H9 (cell line): ENCODE data around the gene DLST. TPM values are rescaled to one million over a fixed set of nuclear protein-coding genes. Genes with fewer than 3 reads are reported as not detected.

Experiments used
- DNase-seq: peaks from one replicate; pipeline ENCODE4 v3.0.0-alpha.2; 2017
- H2AFZ ChIP-seq: one replicate; pipeline ENCODE4 v1.6.1; 2013; ENCODE audit warnings: mild to moderate bottlenecking, low read length, control low read depth, moderate library complexity
- H2AK5ac ChIP-seq: 2 replicates; pipeline ENCODE4 v1.6.1; 2013; ENCODE audit warnings: low read length, control low read depth, mixed read lengths; ENCODE audit not compliant: insufficient read length
- H2BK120ac ChIP-seq: one replicate; pipeline ENCODE4 v1.6.1; 2013; ENCODE audit warnings: low read depth, mild to moderate bottlenecking, low read length, control low read depth, inconsistent platforms; ENCODE audit not compliant: poor library complexity, severe bottlenecking
- H2BK12ac ChIP-seq: 2 replicates; pipeline ENCODE4 v1.6.1; 2013; ENCODE audit warnings: low read length, control low read depth, mixed read lengths, low read depth; ENCODE audit not compliant: insufficient read length
- H2BK15ac ChIP-seq: 2 replicates; pipeline ENCODE4 v1.6.1; 2013; ENCODE audit warnings: low read depth, low read length, control low read depth
- H2BK20ac ChIP-seq: one replicate; pipeline ENCODE4 v1.6.1; 2013; ENCODE audit warnings: low read depth, mild to moderate bottlenecking, low read length, control low read depth, inconsistent platforms; ENCODE audit not compliant: poor library complexity, severe bottlenecking
- H2BK5ac ChIP-seq: 2 replicates; pipeline ENCODE4 v1.6.1; 2013; ENCODE audit warnings: low read length, control low read depth, mixed read lengths; ENCODE audit not compliant: insufficient read length
- H3K14ac ChIP-seq: 2 replicates; pipeline ENCODE4 v1.6.1; 2013; ENCODE audit warnings: low read length, control low read depth; ENCODE audit not compliant: insufficient read depth
- H3K18ac ChIP-seq: 2 replicates; pipeline ENCODE4 v1.6.1; 2013; ENCODE audit warnings: low read depth, mild to moderate bottlenecking, mixed read lengths, low read length, control low read depth; ENCODE audit not compliant: insufficient read length
- H3K23ac ChIP-seq: 2 replicates; pipeline ENCODE4 v1.6.1; 2013; ENCODE audit warnings: low read length, control low read depth, mixed read lengths, low read depth; ENCODE audit not compliant: insufficient read length
- H3K23me2 ChIP-seq: 2 replicates; pipeline ENCODE4 v1.6.1; 2013; ENCODE audit warnings: low read depth, mild to moderate bottlenecking, mixed read lengths, low read length, control low read depth; ENCODE audit not compliant: insufficient read length, poor library complexity, severe bottlenecking
- H3K27ac ChIP-seq: 2 replicates; pipeline ENCODE4 v1.5.1; 2013; ENCODE audit warnings: low read length, control low read depth, mixed read lengths, low read depth; ENCODE audit not compliant: insufficient read length
- H3K27me3 ChIP-seq: 2 replicates; pipeline ENCODE4 v1.6.1; 2013; ENCODE audit warnings: low read length, control low read depth, inconsistent platforms; ENCODE audit not compliant: insufficient read depth
- H3K4ac ChIP-seq: 2 replicates; pipeline ENCODE4 v1.6.1; 2013; ENCODE audit warnings: low read depth, mild to moderate bottlenecking, control low read depth, inconsistent platforms, low read length, moderate library complexity
- H3K4me1 ChIP-seq: 2 replicates; pipeline ENCODE4 v1.6.1; 2013; ENCODE audit warnings: low read length, control low read depth, inconsistent platforms; ENCODE audit not compliant: insufficient read depth
- H3K4me2 ChIP-seq: 2 replicates; pipeline ENCODE4 v1.6.1; 2013; ENCODE audit warnings: low read length, control low read depth, mixed read lengths; ENCODE audit not compliant: insufficient read length, insufficient read depth
- H3K56ac ChIP-seq: 2 replicates; pipeline ENCODE4 v1.6.1; 2013; ENCODE audit warnings: low read depth, mild to moderate bottlenecking, mixed read lengths, low read length, control low read depth; ENCODE audit not compliant: insufficient read length
- H3K79me1 ChIP-seq: 2 replicates; pipeline ENCODE4 v1.6.1; 2013; ENCODE audit warnings: low read depth, mild to moderate bottlenecking, moderate library complexity, low read length, control low read depth, inconsistent platforms; ENCODE audit not compliant: insufficient read depth, poor library complexity, severe bottlenecking
- H3K79me2 ChIP-seq: 2 replicates; pipeline ENCODE4 v1.6.1; 2013; ENCODE audit warnings: low read length, control low read depth, inconsistent platforms; ENCODE audit not compliant: insufficient read depth
- H3K9ac ChIP-seq: 2 replicates; pipeline ENCODE4 v1.6.1; 2013; ENCODE audit warnings: low read length, control low read depth, mixed read lengths; ENCODE audit not compliant: insufficient read length; ENCODE audit errors: extremely low read depth
- H3K9me3 ChIP-seq: one replicate; pipeline ENCODE4 v1.6.1; 2013; ENCODE audit warnings: low read depth, low read length, inconsistent platforms; ENCODE audit not compliant: control insufficient read depth
- H3T11ph ChIP-seq: one replicate; pipeline ENCODE4 v1.6.1; 2013; ENCODE audit warnings: mild to moderate bottlenecking, low read length, control low read depth, inconsistent platforms
- H4K20me1 ChIP-seq: one replicate; pipeline ENCODE4 v1.6.1; 2013; ENCODE audit not compliant: control insufficient read depth, insufficient read length, insufficient read depth
- H4K5ac ChIP-seq: 2 replicates; pipeline ENCODE4 v1.6.1; 2013; ENCODE audit warnings: low read depth, mild to moderate bottlenecking, mixed read lengths, low read length, control low read depth; ENCODE audit not compliant: insufficient read length
- H4K8ac ChIP-seq: replicated peaks from 2 replicates; pipeline ENCODE4 v1.6.1; 2013; ENCODE audit warnings: low read length, control low read depth, mixed read lengths, low read depth; ENCODE audit not compliant: insufficient read length
- H4K91ac ChIP-seq: 2 replicates; pipeline ENCODE4 v1.6.1; 2013; ENCODE audit warnings: low read depth, mild to moderate bottlenecking, moderate library complexity, mixed read lengths, low read length, control low read depth; ENCODE audit not compliant: insufficient read length
- H3K27ac Mint-ChIP-seq, 3 experiments: 2 replicates in 2 of 3; 3 replicates in 1 of 3; pipeline ENCODE4 v1.8.0; 2020 to 2021; ENCODE audit warnings: mixed read lengths in 3 of 3, mild to moderate bottlenecking in 1 of 3, moderate library complexity in 1 of 3
- H3K27me3 Mint-ChIP-seq: 2 replicates; pipeline ENCODE4 v1.8.0; 2021; ENCODE audit warnings: low read depth, mild to moderate bottlenecking, moderate library complexity, mixed read lengths
- H3K36me3 Mint-ChIP-seq, 3 experiments: 2 replicates in 2 of 3; 3 replicates in 1 of 3; pipeline ENCODE4 v1.8.0; 2020 to 2021; ENCODE audit warnings: low read depth in 3 of 3, mixed read lengths in 3 of 3; ENCODE audit not compliant: insufficient read depth in 1 of 3
- H3K4me1 Mint-ChIP-seq, 2 experiments: 2 replicates each; pipeline ENCODE4 v1.8.0; 2020; ENCODE audit warnings: mixed read lengths in 2 of 2
- H3K4me3 Mint-ChIP-seq, 2 experiments: 2 replicates in 1 of 2; 3 replicates in 1 of 2; pipeline ENCODE4 v1.8.0; 2020 to 2021; ENCODE audit warnings: mild to moderate bottlenecking in 2 of 2, mixed read lengths in 2 of 2, moderate library complexity in 1 of 2
- H3K9me3 Mint-ChIP-seq, 2 experiments: 2 replicates in 1 of 2; 3 replicates in 1 of 2; pipeline ENCODE4 v1.8.0; 2020; ENCODE audit warnings: mild to moderate bottlenecking in 2 of 2, mixed read lengths in 2 of 2, moderate library complexity in 1 of 2
- CTCF ChIP-seq: fragments of 200-600 bp; sonication (generic); conservative IDR thresholded peaks from 3 replicates; pipeline ENCODE4 v1.8.0; 2021; ENCODE audit warnings: antibody characterized with exemption, mild to moderate bottlenecking
- WGBS: extraction: QIAGEN DNeasy Blood & Tissue Kit; methylation state at CpG from one replicate; pipeline ENCODE4 v1.1.7; 2013; ENCODE audit warnings: missing lambda C conversion rate, low lambda C conversion rate, mixed read lengths; ENCODE audit not compliant: insufficient read length; ENCODE audit errors: extremely low coverage; 5-methylcytosine and 5-hydroxymethylcytosine counted together
- total RNA-seq: library from RNA; stranded (reverse); gene quantifications from 2 replicates; pipeline ENCODE4 v1.2.1, GENCODE V29; 2021

DLST gene
- total RNA-seq, 1 experiment from 2014 or later, result 116 TPM

- H3T11ph ChIP-seq, result no peak overlapping the region
- H2AK5ac ChIP-seq, result no peak overlapping the region
- no peaks in the 10 kb centered on the region for H3K9me3 Mint-ChIP-seq
- H3K27ac Mint-ChIP-seq, result no peak overlapping the region; a peak in 1 of 7 replicates
- H3K4me2 ChIP-seq, result no peak overlapping the region
- H3K4ac ChIP-seq, result no peak overlapping the region
- H3K23me2 ChIP-seq, result no peaks in the 10 kb centered on the region
- H2BK15ac ChIP-seq, result no peak overlapping the region
- no peaks in the 10 kb centered on the region for H3K79me1 ChIP-seq
- no peak for TF ChIP-seq CTCF
- no peak overlapping the region for H3K18ac ChIP-seq
- no peaks in the 10 kb centered on the region for H3K9me3 ChIP-seq
- H3K27ac ChIP-seq, result no peak overlapping the region
- no peak overlapping the region for H2BK5ac ChIP-seq
- no peaks in the 10 kb centered on the region for H4K20me1 ChIP-seq
- no peaks in the 10 kb centered on the region; the same call in 1 of the 2 replicates for H3K27me3 Mint-ChIP-seq
- H3K4me1 Mint-ChIP-seq, result peaks cover 0 to 2% of the 10 kb centered on the region in 2 experiments; a peak in 1 of 4 replicates
- no peak overlapping the region for H3K23ac ChIP-seq
- H3K79me2 ChIP-seq, result no peaks in the 10 kb centered on the region
- H3K4me3 Mint-ChIP-seq, result no peak overlapping the region
- no peaks in the 10 kb centered on the region for H3K36me3 Mint-ChIP-seq
- no peak overlapping the region for H4K8ac ChIP-seq
- no peak overlapping the region for H2AFZ ChIP-seq
- H2BK12ac ChIP-seq, result no peak overlapping the region
- no peak overlapping the region for H2BK20ac ChIP-seq
- no peak overlapping the region for H3K9ac ChIP-seq
- H3K4me1 ChIP-seq, result no peaks in the 10 kb centered on the region
- no peak overlapping the region for H4K91ac ChIP-seq
- H3K14ac ChIP-seq, result no peak overlapping the region
- no peaks in the 10 kb centered on the region for H3K27me3 ChIP-seq
- no peak overlapping the region for H2BK120ac ChIP-seq
- no peak overlapping the region for H4K5ac ChIP-seq
- DNase-seq, result no peak
- no CpG with 5 or more reads among the region's 1 CpG for WGBS
- no peak overlapping the region for H3K56ac ChIP-seq
These were observed 34.6 kb upstream of the DLST start for GRCh38 chr14:74846968-74847665.
